HAP-1 (cell line): ENCODE data around the gene IREB2.

Experiments
- DNase-seq, 2 experiments: peaks; one replicate each; pipeline ENCODE4 v3.0.0-alpha.2; 2016 to 2020; ENCODE audit warnings: low spot score in 2 of 2
- H3K27me3 ChIP-seq: fragments of 250-450 bp; sonication (Bioruptor Pico); 2 replicates; pipeline ENCODE4 v1.5.1; 2020; ENCODE audit warnings: low read depth, mild to moderate bottlenecking, moderate library complexity
- H3K36me3 ChIP-seq: fragments of 250-450 bp; sonication (Bioruptor Pico); replicated peaks from 2 replicates; pipeline ENCODE4 v1.5.1; 2020; ENCODE audit warnings: mild to moderate bottlenecking
- H3K4me1 ChIP-seq: fragments of 250-450 bp; sonication (Bioruptor Pico); 2 replicates; pipeline ENCODE4 v1.5.1; 2020; ENCODE audit warnings: mild to moderate bottlenecking
- H3K4me3 ChIP-seq: fragments of 250-450 bp; sonication (Bioruptor Pico); 2 replicates; pipeline ENCODE4 v1.5.1; 2020; ENCODE audit warnings: mild to moderate bottlenecking, moderate library complexity
- H3K9me3 ChIP-seq: fragments of 250-450 bp; sonication (Bioruptor Pico); 2 replicates; pipeline ENCODE4 v1.5.1; 2020; ENCODE audit warnings: mild to moderate bottlenecking, moderate library complexity
- in situ Hi-C: fragments of 300-500 bp; cut with MboI; formaldehyde crosslinking; loops from 3 replicates; pipeline ENCODE4 v1.14.3; 2020; ENCODE audit warnings: low sequenced_read_pairs, inconsistent platforms, mixed read lengths

IREB2 gene

GRCh38 chr15:78415284-78415683, 22.7 kb upstream of the IREB2 start:
- H3K4me1 ChIP-seq: peaks cover 7% of the 10 kb centered on the region; the same call in 1 of the 2 replicates
- H3K4me3 ChIP-seq: no peak overlapping the region
- in situ Hi-C loops: loop anchor here (5.0 kb wide), 1 partner anchor 103 kb away; no protein-coding TSS in a partner anchor
- DNase-seq: peak in 1 of 2 experiments; percentile 38
- peaks cover 45% of the 10 kb centered on the region for H3K27me3 ChIP-seq
- H3K36me3 ChIP-seq: no peaks in the 10 kb centered on the region
- no peaks in the 10 kb centered on the region for H3K9me3 ChIP-seq

GRCh38 chr15:78417754-78418630, 20.0 kb upstream of the IREB2 start:
- peaks cover 38% of the 10 kb centered on the region for H3K27me3 ChIP-seq
- H3K9me3 ChIP-seq: no peaks in the 10 kb centered on the region
- peaks cover 4% of the 10 kb centered on the region; the same call in 1 of the 2 replicates for H3K4me1 ChIP-seq
- H3K4me3 ChIP-seq: no peak overlapping the region
- no peak for DNase-seq
- in situ Hi-C loops: loop anchor here (5.0 kb wide), 1 partner anchor 106 kb away; no protein-coding TSS in a partner anchor
- no peaks in the 10 kb centered on the region for H3K36me3 ChIP-seq

- Histone ChIP-seq H3K9me3 (no peaks in the 10 kb centered on the region), H3K4me3 (no peak overlapping the region), H3K36me3 (no peaks in the 10 kb centered on the region), H3K27me3 (peaks cover 32% of the 10 kb centered on the region), H3K4me1 (peaks cover 4% of the 10 kb centered on the region; the same call in 1 of the 2 replicates)
- in situ Hi-C loops: loop anchor here (5.0 kb wide), 1 partner anchor 106 kb away; no protein-coding TSS in a partner anchor
- DNase-seq: no peak
These were observed 19.3 kb upstream of the IREB2 start for GRCh38 chr15:78418686-78419085.

GRCh38 chr15:78419367-78419766, 18.6 kb upstream of the IREB2 start:
- Histone ChIP-seq H3K4me1 (peaks cover 4% of the 10 kb centered on the region; the same call in 1 of the 2 replicates), H3K36me3 (no peaks in the 10 kb centered on the region), H3K27me3 (peaks cover 32% of the 10 kb centered on the region), H3K9me3 (no peaks in the 10 kb centered on the region), H3K4me3 (no peak overlapping the region)
- in situ Hi-C loops: loop anchor here (5.0 kb wide), 1 partner anchor 107 kb away; no protein-coding TSS in a partner anchor
- DNase-seq: no peak

- in situ Hi-C loops: no loop called here
- H3K4me3 ChIP-seq: no peak overlapping the region
- DNase-seq: no peak
- H3K4me1 ChIP-seq: peaks cover 4% of the 10 kb centered on the region; the same call in 1 of the 2 replicates
- peaks cover 32% of the 10 kb centered on the region for H3K27me3 ChIP-seq
- H3K36me3 ChIP-seq: no peaks in the 10 kb centered on the region
- no peaks in the 10 kb centered on the region for H3K9me3 ChIP-seq
These were observed 17.8 kb upstream of the IREB2 start for GRCh38 chr15:78420220-78420619.

GRCh38 chr15:78420766-78421165, 17.2 kb upstream of the IREB2 start:
- in situ Hi-C loops: no loop called here
- Histone ChIP-seq H3K36me3 (no peaks in the 10 kb centered on the region), H3K27me3 (peaks cover 32% of the 10 kb centered on the region), H3K4me3 (no peak overlapping the region), H3K9me3 (no peaks in the 10 kb centered on the region), H3K4me1 (peaks cover 4% of the 10 kb centered on the region; the same call in 1 of the 2 replicates)
- no peak for DNase-seq

GRCh38 chr15:78421238-78421965, 16.6 kb upstream of the IREB2 start:
- no peak for DNase-seq
- in situ Hi-C loops: no loop called here
- Histone ChIP-seq H3K4me3 (no peak overlapping the region), H3K36me3 (no peaks in the 10 kb centered on the region), H3K4me1 (peaks cover 4% of the 10 kb centered on the region; the same call in 1 of the 2 replicates), H3K9me3 (no peaks in the 10 kb centered on the region), H3K27me3 (peaks cover 28% of the 10 kb centered on the region)

- DNase-seq: peak; percentile 87 to 99
- Histone ChIP-seq H3K27me3 (peaks cover 25% of the 10 kb centered on the region), H3K4me3 (no peak overlapping the region), H3K9me3 (no peaks in the 10 kb centered on the region), H3K36me3 (no peaks in the 10 kb centered on the region), H3K4me1 (peaks cover 4% of the 10 kb centered on the region; the same call in 1 of the 2 replicates)
- in situ Hi-C loops: no loop called here
These were observed 15.3 kb upstream of the IREB2 start for GRCh38 chr15:78422571-78423340.

- H3K36me3 ChIP-seq: no peaks in the 10 kb centered on the region
- H3K4me1 ChIP-seq: peaks cover 4% of the 10 kb centered on the region; the same call in 1 of the 2 replicates
- no peak overlapping the region for H3K4me3 ChIP-seq
- DNase-seq: no peak
- in situ Hi-C loops: no loop called here
- peaks cover 32% of the 10 kb centered on the region for H3K27me3 ChIP-seq
- no peaks in the 10 kb centered on the region for H3K9me3 ChIP-seq
These were observed 13.3 kb upstream of the IREB2 start for GRCh38 chr15:78424673-78425072.

GRCh38 chr15:78425643-78426042, 12.4 kb upstream of the IREB2 start:
- no peaks in the 10 kb centered on the region for H3K36me3 ChIP-seq
- H3K27me3 ChIP-seq: peaks cover 33% of the 10 kb centered on the region
- no peak overlapping the region for H3K4me3 ChIP-seq
- in situ Hi-C loops: no loop called here
- no peaks in the 10 kb centered on the region for H3K9me3 ChIP-seq
- H3K4me1 ChIP-seq: peaks cover 4% of the 10 kb centered on the region; the same call in 1 of the 2 replicates
- no peak for DNase-seq

- no peaks in the 10 kb centered on the region for H3K9me3 ChIP-seq
- no peaks in the 10 kb centered on the region for H3K36me3 ChIP-seq
- peaks cover 4% of the 10 kb centered on the region; the same call in 1 of the 2 replicates for H3K4me1 ChIP-seq
- no peak overlapping the region for H3K4me3 ChIP-seq
- no peak for DNase-seq
- in situ Hi-C loops: no loop called here
- H3K27me3 ChIP-seq: peaks cover 40% of the 10 kb centered on the region
These were observed 11.7 kb upstream of the IREB2 start for GRCh38 chr15:78426300-78426699.

- in situ Hi-C loops: no loop called here
- Histone ChIP-seq H3K4me1 (no peaks in the 10 kb centered on the region), H3K27me3 (peaks cover 53% of the 10 kb centered on the region), H3K36me3 (no peaks in the 10 kb centered on the region), H3K9me3 (no peaks in the 10 kb centered on the region), H3K4me3 (no peak overlapping the region)
- DNase-seq: no peak
These were observed 10.1 kb upstream of the IREB2 start for GRCh38 chr15:78427953-78428352.

- Histone ChIP-seq H3K4me1 (no peaks in the 10 kb centered on the region), H3K27me3 (peaks cover 49% of the 10 kb centered on the region), H3K4me3 (no peak overlapping the region), H3K9me3 (no peaks in the 10 kb centered on the region), H3K36me3 (no peaks in the 10 kb centered on the region)
- in situ Hi-C loops: no loop called here
- no peak for DNase-seq
These were observed 8.5 kb upstream of the IREB2 start for GRCh38 chr15:78429477-78429876.
